CD8-positive, alpha-beta memory T cell (primary cell): ENCODE results near the gene HOXC11. TPM values are rescaled to one million over a fixed set of nuclear protein-coding genes. Genes with fewer than 3 reads are reported as not detected.

Experiments used
- CTCF ChIA-PET: fragments of 350-600 bp; sonication (Branson Sonifier 250); formaldehyde crosslinking; loops from one replicate; lab custom pipeline; 2021; ENCODE audit warnings: antibody characterized with exemption; lab: Charles Lee
- POLR2A ChIA-PET: fragments of 350-600 bp; sonication (Branson Sonifier 250); formaldehyde crosslinking; loops from one replicate; lab custom pipeline; 2021; ENCODE audit warnings: antibody characterized with exemption; lab: Charles Lee
- DNase-seq, 5 donors: peaks; one replicate each; pipeline versions ENCODE4 v3.0.0 to v3.0.0-alpha.2; 2020 to 2022; ENCODE audit warnings: mixed read lengths in 1 of 5
- H3K27ac ChIP-seq: one replicate; pipeline ENCODE4 v1.7.0; 2013; ENCODE audit warnings: low read depth, mild to moderate bottlenecking, low read length, moderate library complexity
- H3K27me3 ChIP-seq: 2 replicates; pipeline ENCODE4 v1.7.0; 2013; ENCODE audit warnings: low read length, mild to moderate bottlenecking; ENCODE audit not compliant: insufficient read depth, poor library complexity, severe bottlenecking
- H3K36me3 ChIP-seq: 2 replicates; pipeline ENCODE4 v1.7.0; 2013; ENCODE audit warnings: mild to moderate bottlenecking, low read length, moderate library complexity; ENCODE audit not compliant: insufficient read depth
- H3K4me1 ChIP-seq: 2 replicates; pipeline ENCODE4 v1.7.0; 2013; ENCODE audit warnings: mild to moderate bottlenecking, low read length, moderate library complexity; ENCODE audit not compliant: insufficient read depth
- H3K4me3 ChIP-seq: 2 replicates; pipeline ENCODE4 v1.7.0; 2013; ENCODE audit warnings: mild to moderate bottlenecking, low read length
- H3K9me3 ChIP-seq: 2 replicates; pipeline ENCODE4 v1.7.0; 2013; ENCODE audit warnings: mild to moderate bottlenecking, low read length
- H3K27ac Mint-ChIP-seq, 8 donors: one replicate each; pipeline ENCODE4 v1.8.0; 2020 to 2021; ENCODE audit warnings: mixed read lengths in 8 of 8, mild to moderate bottlenecking in 6 of 8, inconsistent platforms in 3 of 8, moderate library complexity in 3 of 8
- H3K27me3 Mint-ChIP-seq, 2 donors: one replicate each; pipeline ENCODE4 v1.8.0; 2020 to 2021; ENCODE audit warnings: mixed read lengths in 2 of 2, mild to moderate bottlenecking in 1 of 2, moderate library complexity in 1 of 2
- H3K36me3 Mint-ChIP-seq, 3 donors: one replicate each; pipeline ENCODE4 v1.8.0; 2020 to 2021; ENCODE audit warnings: mixed read lengths in 3 of 3, inconsistent platforms in 1 of 3, mild to moderate bottlenecking in 1 of 3
- H3K4me1 Mint-ChIP-seq, 3 donors: one replicate each; pipeline ENCODE4 v1.8.0; 2020 to 2021; ENCODE audit warnings: mixed read lengths in 3 of 3, inconsistent platforms in 1 of 3, mild to moderate bottlenecking in 1 of 3
- H3K4me3 Mint-ChIP-seq, 7 donors: one replicate each; pipeline ENCODE4 v1.8.0; 2020 to 2021; ENCODE audit warnings: mixed read lengths in 7 of 7, mild to moderate bottlenecking in 6 of 7, moderate library complexity in 4 of 7, inconsistent platforms in 2 of 7
- H3K9me3 Mint-ChIP-seq, 5 donors: one replicate each; pipeline ENCODE4 v1.8.0; 2020 to 2022; ENCODE audit warnings: mixed read lengths in 5 of 5, mild to moderate bottlenecking in 3 of 5, moderate library complexity in 2 of 5, inconsistent platforms in 1 of 5
- polyA plus RNA-seq: library from polyadenylated mRNA; unstranded; fragments of 300-500 nt; fragmentation: Illumina TruSeq; gene quantifications from one replicate; pipeline ENCODE4 v1.2.3, GENCODE V29; 2021
- total RNA-seq, 2 experiments: library from RNA; stranded (reverse); gene quantifications; one replicate each; pipeline ENCODE4 v1.2.3, GENCODE V29; 2021

The HOXC11 gene
- total and polyA plus RNA-seq, 3 experiments from 2014 or later, result not detected

DNA sequence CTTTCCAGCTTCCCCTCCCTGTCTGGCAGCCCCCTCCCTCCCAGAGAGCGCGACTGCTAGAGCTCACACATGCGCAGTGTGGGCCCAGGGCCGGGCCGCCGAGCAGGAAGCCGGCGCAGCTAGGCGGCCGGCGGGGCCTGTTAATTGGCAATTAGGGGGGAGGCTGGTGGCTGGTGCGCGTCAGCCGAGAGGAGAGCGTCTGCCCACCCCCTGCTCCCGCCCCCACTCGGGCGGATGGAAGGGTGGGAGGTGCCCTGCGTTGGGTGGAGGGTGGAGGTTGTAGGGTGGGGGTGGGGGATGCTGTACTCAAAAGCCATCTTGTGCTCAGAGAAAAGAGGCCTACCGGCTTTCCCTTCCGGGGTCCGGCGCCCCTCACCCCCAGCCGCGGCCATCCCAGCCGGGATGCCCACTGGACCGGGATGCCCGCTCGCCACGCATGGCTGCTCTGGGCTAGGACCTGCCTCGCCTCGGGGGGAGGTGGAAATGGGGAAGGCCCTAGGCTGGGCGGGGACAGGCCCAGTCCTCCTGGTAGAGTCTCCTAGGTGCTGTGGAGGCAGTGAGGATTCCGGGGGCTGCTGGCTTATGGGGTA is 45.0 kb downstream of the HOXC11 start:
- ChIA-PET POLR2A (interaction anchor here (0.7 to 1.1 kb wide), 3 partner anchors 10 to 36 kb away, joined by 3 to 5 read pairs (median 3); partner anchors contain the start of gene HOXC5), CTCF (interaction anchor here (0.9 to 3.8 kb wide), 6 partner anchors 9 to 189 kb away, joined by 3 to 24 read pairs (median 9); partner anchors contain the start of genes HOXC5, HOXC8 and HOXC9)
- Mint-ChIP-seq H3K36me3 (no peaks in the 10 kb centered on the region), H3K4me1 (peaks cover 15 to 34% (median 18%) of the 10 kb centered on the region in 3 donors), H3K27me3 (peaks cover 63 to 76% of the 10 kb centered on the region in 2 donors), H3K4me3 (peak overlapping the region; percentile 86 to 95 (median 91)), H3K9me3 (peaks cover 0 to 2% (median 0%) of the 10 kb centered on the region in 5 donors), H3K27ac (peak overlapping the region in 7 of 8 donors; percentile 26 to 96 (median 70))
- no peaks in the 10 kb centered on the region for H3K36me3 ChIP-seq
- H3K9me3 ChIP-seq, result no peaks in the 10 kb centered on the region
- peaks cover 60% of the 10 kb centered on the region for H3K27me3 ChIP-seq
- H3K27ac ChIP-seq, result peak overlapping the region; percentile 72
- peak overlapping the region; percentile 86 for H3K4me3 ChIP-seq
- peaks cover 11% of the 10 kb centered on the region for H3K4me1 ChIP-seq
- peak; percentile 62 to 88 (median 73) for DNase-seq

DNA sequence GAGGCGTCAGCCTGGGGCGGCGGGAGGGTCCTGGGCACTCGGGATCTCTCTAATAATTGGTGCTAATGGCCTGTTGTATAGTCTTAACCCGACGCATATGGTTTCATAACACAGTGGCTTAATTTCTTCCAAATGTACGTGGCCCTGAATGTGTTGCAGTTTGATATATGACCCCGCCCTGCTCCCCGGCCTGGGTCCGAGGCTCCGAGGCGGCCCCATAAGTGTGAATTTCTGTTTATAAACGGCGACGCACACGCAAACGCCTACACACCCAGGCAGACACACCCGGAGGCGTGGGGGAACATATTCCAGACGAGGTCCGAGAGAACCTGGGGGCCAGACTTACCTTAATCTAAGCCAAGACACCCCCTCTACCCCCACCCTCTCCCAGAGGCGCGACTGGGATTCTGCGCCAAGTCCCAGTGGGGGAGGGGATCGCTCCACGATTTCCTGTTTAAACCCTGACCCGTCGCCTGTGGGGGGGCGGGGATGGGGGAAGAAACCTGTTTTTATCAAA is 45.6 kb downstream of the HOXC11 start:
- Mint-ChIP-seq H3K4me1 (peaks cover 14 to 34% (median 18%) of the 10 kb centered on the region in 3 donors), H3K27me3 (peaks cover 61 to 76% of the 10 kb centered on the region in 2 donors), H3K9me3 (peaks cover 0 to 2% (median 0%) of the 10 kb centered on the region in 5 donors), H3K4me3 (peak overlapping the region in 6 of 7 donors; percentile 28 to 95 (median 90)), H3K27ac (peak overlapping the region in 2 of 8 donors; percentile 23 to 84), H3K36me3 (no peaks in the 10 kb centered on the region)
- H3K9me3 ChIP-seq, result no peaks in the 10 kb centered on the region
- peak overlapping the region; percentile 72 for H3K27ac ChIP-seq
- H3K27me3 ChIP-seq, result peaks cover 58% of the 10 kb centered on the region
- CTCF ChIA-PET, result interaction anchor here (2.2 to 2.6 kb wide), 2 partner anchors 14 to 189 kb away, joined by 13 to 14 read pairs; partner anchors contain the start of gene HOXC5
- no peaks in the 10 kb centered on the region for H3K36me3 ChIP-seq
- H3K4me3 ChIP-seq, result peak overlapping the region; percentile 86
- peaks cover 11% of the 10 kb centered on the region for H3K4me1 ChIP-seq
- POLR2A ChIA-PET, result no interaction called here
- DNase-seq, result no peak

GRCh38 chr12:54019091-54019811 is 46.3 kb downstream of the HOXC11 start:
- peaks cover 57 to 76% of the 10 kb centered on the region in 2 donors for H3K27me3 Mint-ChIP-seq
- H3K4me1 Mint-ChIP-seq, result peaks cover 14 to 34% (median 18%) of the 10 kb centered on the region in 3 donors
- peaks cover 55% of the 10 kb centered on the region for H3K27me3 ChIP-seq
- CTCF ChIA-PET, result no interaction called here
- no peak overlapping the region for H3K27ac ChIP-seq
- H3K36me3 Mint-ChIP-seq, result no peaks in the 10 kb centered on the region
- no peak for DNase-seq
- POLR2A ChIA-PET, result no interaction called here
- no peaks in the 10 kb centered on the region for H3K9me3 ChIP-seq
- H3K36me3 ChIP-seq, result no peaks in the 10 kb centered on the region
- no peak overlapping the region for H3K4me3 ChIP-seq
- H3K9me3 Mint-ChIP-seq, result peaks cover 0 to 2% (median 0%) of the 10 kb centered on the region in 5 donors
- H3K27ac Mint-ChIP-seq, result peak overlapping the region in 1 of 8 donors; percentile 77
- peak overlapping the region in 3 of 7 donors; percentile 15 to 70 (median 46) for H3K4me3 Mint-ChIP-seq
- H3K4me1 ChIP-seq, result peaks cover 11% of the 10 kb centered on the region

DNA sequence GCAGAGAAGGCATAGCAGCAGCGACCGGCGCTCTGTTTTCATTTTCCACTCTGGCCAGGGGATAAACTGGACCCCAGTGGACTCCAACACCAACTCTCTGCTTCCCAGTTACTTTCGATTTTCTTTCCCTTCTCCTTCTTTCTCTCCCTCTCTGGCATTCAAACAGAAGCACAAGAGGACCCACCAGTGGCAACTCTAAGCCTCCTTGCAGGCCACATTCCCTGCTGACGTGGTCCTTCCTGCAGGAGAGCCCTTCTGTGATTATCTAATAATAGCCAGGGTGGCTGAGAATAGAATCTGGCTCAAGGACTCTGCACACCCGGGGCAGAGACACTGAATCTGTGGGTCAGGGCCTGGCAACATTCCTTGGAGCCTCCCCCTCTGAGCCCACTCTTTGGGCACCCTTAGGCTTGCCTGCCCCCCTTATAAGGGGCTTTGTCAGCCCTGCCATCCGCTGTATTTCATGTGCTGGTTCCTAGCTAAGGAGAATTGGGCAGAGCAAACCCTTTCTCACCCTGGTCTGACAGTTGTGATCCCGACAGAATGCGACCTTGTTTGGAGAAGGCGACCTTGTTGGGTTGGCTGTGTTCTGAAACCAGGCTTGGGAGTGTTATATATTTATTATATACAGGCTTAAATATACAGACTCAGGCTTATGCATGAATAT is 47.1 kb downstream of the HOXC11 start:
- H3K9me3 ChIP-seq, result no peaks in the 10 kb centered on the region
- no peak for DNase-seq
- Mint-ChIP-seq H3K4me1 (peaks cover 12 to 26% (median 13%) of the 10 kb centered on the region in 3 donors), H3K27ac (peak overlapping the region in 3 of 8 donors; percentile 3 to 70 (median 10)), H3K36me3 (no peaks in the 10 kb centered on the region), H3K9me3 (peaks cover 0 to 1% (median 0%) of the 10 kb centered on the region in 5 donors), H3K27me3 (peaks cover 54 to 76% of the 10 kb centered on the region in 2 donors), H3K4me3 (peak overlapping the region in 2 of 7 donors; percentile 6 to 37)
- ChIA-PET POLR2A (no interaction called here), CTCF (no interaction called here)
- no peaks in the 10 kb centered on the region for H3K36me3 ChIP-seq
- H3K4me1 ChIP-seq, result peaks cover 5% of the 10 kb centered on the region
- H3K27me3 ChIP-seq, result peaks cover 54% of the 10 kb centered on the region
- no peak overlapping the region for H3K27ac ChIP-seq
- H3K4me3 ChIP-seq, result no peak overlapping the region

DNA sequence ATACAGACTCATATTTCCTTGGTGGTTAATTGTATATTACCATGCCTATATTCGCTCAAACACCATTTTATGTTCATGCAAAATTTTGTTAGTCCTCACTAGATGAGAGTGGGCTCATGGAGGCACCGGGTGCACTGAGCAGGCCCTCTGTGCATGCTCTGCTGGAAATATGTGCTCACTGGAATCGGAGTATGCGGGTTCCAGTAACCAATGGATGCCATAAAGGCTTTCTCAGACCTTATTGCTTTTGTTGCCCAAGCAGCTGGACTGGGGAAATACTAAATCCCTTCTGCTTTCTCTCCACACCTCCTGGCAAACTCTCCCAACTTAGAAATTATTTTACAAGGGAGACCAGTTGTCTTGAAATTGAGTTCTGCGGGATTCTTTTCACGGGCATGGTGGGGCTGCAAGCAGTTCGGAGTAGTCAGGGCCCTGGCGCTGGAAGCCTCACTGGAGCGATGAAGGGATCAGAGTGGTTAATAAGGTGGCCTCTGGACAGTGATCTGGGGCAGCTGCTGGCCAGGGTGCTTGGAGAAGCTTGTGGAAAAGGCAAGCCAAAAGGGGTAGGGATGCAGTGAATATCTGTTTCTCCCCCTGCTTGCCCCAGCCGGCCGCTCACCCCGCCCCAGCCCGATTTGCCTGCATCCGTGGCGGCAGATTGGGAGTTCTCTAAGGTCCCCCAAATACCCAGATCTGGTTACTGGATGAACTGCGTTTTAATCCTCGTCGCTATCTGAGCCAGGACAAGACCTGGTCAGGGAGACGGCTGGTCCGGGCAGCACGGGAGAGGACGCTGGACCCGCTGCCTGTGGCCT is 47.9 kb downstream of the HOXC11 start:
- ChIA-PET CTCF (no interaction called here), POLR2A (interaction anchor here (1.1 kb wide), 1 partner anchor 168 kb away, joined by 3 read pairs; the partner anchor contains the start of gene SMUG1)
- peaks cover 12 to 25% (median 12%) of the 10 kb centered on the region in 3 donors for H3K4me1 Mint-ChIP-seq
- H3K27me3 Mint-ChIP-seq, result peaks cover 51 to 76% of the 10 kb centered on the region in 2 donors
- no peak overlapping the region for H3K27ac Mint-ChIP-seq
- no peak overlapping the region for H3K4me3 Mint-ChIP-seq
- Histone ChIP-seq H3K27me3 (peaks cover 50% of the 10 kb centered on the region), H3K27ac (no peak overlapping the region), H3K36me3 (no peaks in the 10 kb centered on the region), H3K4me3 (no peak overlapping the region), H3K4me1 (peaks cover 5% of the 10 kb centered on the region), H3K9me3 (no peaks in the 10 kb centered on the region)
- no peaks in the 10 kb centered on the region for H3K36me3 Mint-ChIP-seq
- DNase-seq, result no peak
- H3K9me3 Mint-ChIP-seq, result peaks cover 0 to 1% (median 0%) of the 10 kb centered on the region in 5 donors

GRCh38 chr12:54021432-54022013 is 48.6 kb downstream of the HOXC11 start:
- CTCF ChIA-PET, result interaction anchor here (4.1 kb wide), 1 partner anchor 12 kb away, joined by 27 read pairs; the partner anchor contains the start of gene HOXC5
- H3K27me3 ChIP-seq, result peaks cover 52% of the 10 kb centered on the region
- H3K4me1 ChIP-seq, result peaks cover 5% of the 10 kb centered on the region
- Mint-ChIP-seq H3K27me3 (peaks cover 50 to 76% of the 10 kb centered on the region in 2 donors), H3K4me3 (no peak overlapping the region), H3K4me1 (peaks cover 12 to 22% (median 12%) of the 10 kb centered on the region in 3 donors), H3K27ac (peak overlapping the region in 2 of 8 donors; percentile 4 to 33), H3K9me3 (peaks cover 0 to 1% (median 0%) of the 10 kb centered on the region in 5 donors), H3K36me3 (no peaks in the 10 kb centered on the region)
- no peaks in the 10 kb centered on the region for H3K9me3 ChIP-seq
- DNase-seq, result no peak
- no peak overlapping the region for H3K27ac ChIP-seq
- H3K4me3 ChIP-seq, result no peak overlapping the region
- no peaks in the 10 kb centered on the region for H3K36me3 ChIP-seq
- POLR2A ChIA-PET, result interaction anchor here (1.1 kb wide), 1 partner anchor 168 kb away, joined by 3 read pairs; the partner anchor contains the start of gene SMUG1
